HPDE6-E6E7 (cell line): ENCODE data around the gene LMNTD2.
"Not testable (repeated sequence)": the region's sequence is repeated elsewhere in the genome, so short reads cannot be mapped to it uniquely, and the experiment has no call there.

Source experiments
- DNase-seq: peaks from one replicate; pipeline ENCODE4 v3.0.0; 2011; ENCODE audit warnings: missing footprints; ENCODE audit errors: extremely low spot score

Gene LMNTD2

DNA sequence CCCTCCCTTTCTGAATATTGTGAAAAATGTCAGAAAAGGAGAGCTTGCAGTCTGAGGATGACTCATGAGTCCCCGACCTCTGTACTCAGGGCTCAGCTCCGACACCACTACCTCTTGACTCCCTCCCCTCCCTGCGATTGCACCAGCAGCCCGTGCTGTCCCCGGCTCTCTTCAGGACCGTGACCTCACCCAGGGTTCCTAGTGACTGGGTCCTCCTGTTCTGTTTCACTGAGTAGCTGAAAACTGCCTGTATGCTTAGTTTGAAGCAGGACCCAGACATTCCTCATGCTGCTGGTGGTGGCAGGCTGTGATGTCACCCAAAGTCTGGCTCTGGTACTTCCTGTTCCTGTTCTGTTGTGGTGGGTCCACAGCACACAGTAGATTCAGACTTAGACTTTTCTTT is 27.4 kb upstream of the LMNTD2 start:
- no peak for DNase-seq

DNA sequence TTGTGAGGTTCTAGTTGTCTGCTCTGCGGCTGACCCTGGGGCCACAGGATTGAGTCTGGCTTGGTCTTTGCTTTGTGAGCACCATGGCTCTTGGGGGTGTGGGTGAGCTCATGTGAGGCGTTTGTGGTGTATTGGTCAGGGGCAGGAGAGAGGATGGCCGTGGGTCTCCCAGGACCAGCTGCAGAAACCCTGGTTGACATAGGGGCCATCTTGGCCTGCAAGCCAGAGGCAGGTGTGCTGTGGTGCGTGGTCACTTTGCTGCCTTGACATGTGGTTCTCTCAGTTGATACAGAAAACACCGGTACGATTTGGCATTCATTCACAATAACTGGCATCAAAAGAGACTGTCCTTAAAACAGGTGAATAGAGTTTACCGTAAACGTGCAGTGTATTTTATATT is 27.0 kb upstream of the LMNTD2 start:
- no peak for DNase-seq

DNA sequence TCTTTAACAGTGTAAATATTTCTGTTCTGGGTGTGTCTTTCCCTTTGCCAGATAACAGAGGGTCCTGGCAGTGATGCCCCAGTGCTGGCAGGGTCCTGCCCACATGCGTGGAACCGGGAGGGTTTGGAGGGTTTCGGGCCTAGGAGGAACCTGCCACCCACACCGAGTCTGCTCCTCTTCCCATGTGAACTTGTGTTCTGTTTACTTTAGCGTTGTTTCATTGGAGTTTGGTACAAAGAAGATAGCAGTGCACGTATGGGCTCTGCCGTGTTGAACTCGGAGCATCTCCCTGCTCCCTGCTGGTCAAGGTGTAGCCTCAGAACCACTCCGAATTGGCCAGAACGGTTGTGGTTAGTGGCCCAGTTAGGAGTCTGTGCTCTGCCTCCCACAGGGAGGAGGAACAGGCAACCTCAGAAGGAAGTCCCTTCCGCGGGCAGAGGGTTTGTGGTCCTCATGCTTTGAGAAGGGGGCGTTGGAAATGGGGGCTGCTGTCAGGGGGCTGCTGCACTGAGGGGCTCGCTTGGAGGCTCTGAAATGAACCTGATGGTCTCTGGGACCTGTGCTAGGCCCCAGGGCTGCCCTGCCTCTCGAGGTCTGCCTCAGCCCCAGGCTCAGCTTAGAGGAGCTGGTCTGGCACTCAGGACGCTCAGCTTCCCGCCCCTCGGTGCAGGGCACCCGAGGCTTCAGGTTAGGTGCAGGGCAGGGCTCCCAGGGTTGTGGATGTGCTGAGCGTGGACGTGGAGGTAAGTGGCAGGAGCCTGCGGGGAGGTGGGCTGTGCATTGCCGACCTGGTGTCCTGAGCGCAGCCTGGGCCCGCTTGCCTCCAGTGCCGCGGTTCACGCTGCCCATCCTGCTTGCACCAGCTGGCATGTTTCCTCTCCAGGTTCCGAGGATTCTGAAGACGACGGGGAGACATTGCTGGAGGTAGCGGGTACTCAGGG is 26.1 kb upstream of the LMNTD2 start:
- DNase-seq, result no peak

DNA sequence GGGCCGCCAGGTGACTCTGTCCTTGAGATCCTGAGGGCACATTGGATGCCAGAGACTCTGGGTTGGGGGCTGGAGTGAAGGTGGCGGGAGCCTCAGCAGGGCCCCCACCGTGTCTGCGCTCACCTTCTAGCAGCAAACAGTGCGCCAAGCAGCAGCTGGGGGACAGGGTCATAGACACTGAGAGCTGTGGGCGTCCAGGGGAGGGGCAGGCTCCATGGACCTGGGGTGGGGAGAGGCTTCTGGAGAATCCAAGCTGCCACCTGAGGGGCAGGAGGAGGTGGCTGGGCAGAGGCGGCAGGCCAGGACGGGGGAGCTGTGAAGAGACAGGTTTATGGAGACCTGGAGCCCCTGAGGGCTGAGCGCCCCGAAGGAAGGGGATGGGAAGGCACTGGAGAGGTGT is 23.7 kb upstream of the LMNTD2 start:
- DNase-seq, result no peak

DNA sequence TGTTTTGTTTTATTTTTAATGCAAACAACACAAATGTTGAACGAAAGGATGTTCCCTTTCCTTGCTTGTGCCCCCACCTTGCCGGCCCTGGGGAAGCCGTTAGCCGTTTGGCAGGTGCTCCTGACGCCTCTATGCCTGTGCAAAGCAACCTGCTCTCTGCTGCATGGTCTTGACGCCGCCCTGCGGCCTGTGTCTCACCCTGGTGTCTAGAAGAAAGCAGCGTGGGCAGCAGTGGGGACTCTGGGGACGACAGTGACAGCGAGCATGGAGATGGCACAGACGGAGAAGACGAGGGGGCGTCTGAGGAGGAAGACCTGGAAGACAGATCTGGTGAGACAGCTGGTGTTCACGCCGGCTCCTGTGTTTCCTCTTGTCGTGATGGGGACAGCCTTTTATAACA is 21.2 kb upstream of the LMNTD2 start:
- DNase-seq, result no peak

DNA sequence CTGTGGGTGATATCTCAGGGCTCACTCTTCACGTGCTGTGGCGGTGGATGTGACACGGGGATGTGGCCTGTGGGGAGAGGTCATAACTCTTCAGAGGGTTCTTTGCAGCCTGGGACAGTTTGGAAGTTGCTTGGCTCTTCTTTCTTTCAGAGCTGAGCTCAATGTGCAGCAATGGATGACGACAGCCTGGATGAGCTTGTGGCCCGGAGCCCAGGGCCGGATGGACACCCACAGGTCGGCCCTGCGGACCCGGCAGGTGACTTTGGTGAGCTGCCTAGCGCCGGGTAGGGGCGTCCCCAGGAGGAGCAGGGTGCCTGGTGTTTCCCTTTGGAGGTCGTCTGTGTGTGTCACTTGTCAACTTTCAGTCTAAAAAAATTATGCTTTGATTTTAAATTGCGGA is 20.8 kb upstream of the LMNTD2 start:
- DNase-seq, result no peak

DNA sequence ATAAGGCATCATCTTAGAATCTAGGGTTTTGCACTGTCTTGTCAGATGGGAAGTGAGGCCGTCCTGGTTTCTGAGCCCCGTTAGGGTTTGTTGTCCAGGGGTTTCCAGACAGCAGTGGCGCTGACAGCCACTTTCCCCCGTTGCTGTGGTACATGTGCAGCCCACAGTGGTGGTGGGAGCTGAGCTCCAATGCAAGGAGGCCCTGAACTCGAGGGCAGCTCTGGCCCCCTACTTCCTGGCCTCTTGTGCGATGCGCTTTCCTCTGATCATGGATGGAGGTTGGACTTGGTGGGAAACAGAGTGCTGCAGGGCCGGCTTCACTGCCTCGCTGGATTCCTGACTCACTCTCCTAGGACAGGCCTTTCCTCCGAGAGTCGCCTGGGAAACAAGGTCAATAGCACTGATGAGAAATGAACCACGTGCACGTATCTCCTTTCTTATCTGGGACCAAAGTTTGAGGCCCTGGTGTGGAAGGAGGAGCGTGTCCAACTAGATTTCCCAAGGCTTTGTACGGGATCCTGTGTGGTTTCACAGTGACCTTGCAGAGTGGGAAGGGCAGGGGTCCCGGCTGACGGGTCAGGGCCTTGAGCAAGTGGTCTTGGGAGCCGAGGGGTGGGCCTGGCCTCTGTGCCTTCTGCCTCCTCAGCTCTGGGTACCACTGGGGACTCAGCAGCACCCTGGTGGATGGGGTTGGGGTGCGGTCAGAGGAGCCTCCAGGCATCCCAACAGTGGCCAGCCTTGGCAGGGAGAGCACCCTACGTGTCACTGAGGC is 19.5 kb upstream of the LMNTD2 start:
- DNase-seq, result no peak

DNA sequence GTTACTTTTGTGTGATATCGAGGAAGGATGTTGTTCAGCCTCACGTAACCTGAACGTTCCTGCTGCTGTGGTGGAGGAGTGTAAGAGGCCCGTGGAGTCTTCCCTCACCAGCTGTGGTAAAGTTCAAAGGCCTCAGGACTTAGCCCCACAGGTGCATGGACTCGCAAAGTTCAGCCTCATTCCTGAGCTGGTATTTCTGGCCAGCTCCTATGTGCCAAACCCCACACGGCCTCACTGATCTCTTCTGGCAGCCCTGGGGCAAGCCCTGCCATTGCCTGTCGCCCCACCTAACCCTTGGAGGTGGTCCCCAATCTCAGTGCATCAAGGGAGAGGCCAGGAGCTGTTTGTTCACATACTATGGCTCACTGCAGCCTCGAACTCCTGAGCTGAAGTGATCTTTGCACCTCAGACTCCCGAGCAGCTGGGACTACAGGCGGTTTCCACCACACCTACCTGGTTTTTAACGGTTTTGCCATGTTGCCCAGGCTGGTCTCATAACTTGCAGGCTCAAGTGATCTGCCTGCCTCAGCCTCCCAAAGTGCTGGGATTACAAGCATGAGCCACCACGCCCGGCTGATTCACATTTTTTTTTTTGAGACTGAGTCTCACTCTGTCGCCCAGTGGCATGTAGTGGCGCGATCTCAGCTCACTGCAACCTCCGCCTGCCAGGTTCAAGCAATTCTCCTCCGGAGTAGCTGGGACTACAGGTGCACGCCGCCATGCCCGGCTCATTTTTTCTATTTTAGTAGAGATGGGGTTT is 17.9 kb upstream of the LMNTD2 start:
- no peak for DNase-seq

DNA sequence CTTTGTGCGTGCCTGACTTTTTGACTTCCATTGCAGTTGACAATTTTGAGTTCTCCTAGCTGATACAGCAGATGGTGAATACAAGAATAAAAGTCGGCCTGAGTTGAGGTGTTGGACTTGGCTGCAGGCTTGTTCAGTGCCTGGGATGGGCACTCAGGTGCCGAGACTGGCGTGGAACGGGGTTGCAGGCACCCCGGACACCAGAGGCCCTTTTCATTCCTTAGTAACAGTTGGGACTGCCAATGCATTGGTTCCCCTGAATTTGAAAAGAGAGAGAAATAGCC is 17.0 kb upstream of the LMNTD2 start:
- DNase-seq, result no peak

DNA sequence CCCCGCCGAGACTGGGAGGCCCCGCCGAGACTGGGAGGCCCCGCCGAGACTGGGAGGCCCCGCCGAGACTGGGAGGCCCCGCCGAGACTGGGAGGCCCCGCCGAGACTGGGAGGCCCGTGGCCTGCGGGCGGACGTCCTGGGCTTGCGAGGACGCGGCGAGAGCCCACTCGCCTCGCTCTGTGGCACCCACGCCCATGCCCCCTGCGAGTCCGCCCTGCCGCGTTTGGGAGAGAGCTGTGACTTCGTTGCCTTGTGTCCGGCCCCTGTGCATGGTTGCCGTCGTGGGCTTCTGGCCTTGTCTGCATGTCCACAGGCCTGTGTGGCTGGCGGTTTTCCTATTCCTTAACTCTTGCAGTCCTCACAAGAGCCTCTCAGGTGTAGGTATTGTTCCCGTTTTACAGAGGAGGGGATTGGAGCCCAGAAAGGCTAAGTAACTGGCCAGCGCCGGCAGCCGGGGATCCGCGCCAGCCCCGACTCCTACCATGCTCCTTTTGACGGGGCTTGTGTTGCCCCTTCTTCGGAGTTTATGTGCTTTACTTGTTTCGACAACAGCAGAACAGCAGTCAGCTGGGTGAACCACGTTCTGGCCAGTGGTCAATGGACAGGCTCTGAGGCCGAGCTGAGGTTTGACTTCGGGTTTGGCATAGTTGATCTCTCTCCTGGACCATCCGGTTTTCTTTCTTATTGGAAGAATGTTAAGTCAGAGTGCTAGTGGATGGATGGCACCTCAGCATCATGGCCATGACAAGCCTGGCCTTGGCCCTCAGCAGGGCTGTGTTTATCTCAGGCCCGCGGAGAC is 16.5 kb upstream of the LMNTD2 start:
- no peak for DNase-seq

DNA sequence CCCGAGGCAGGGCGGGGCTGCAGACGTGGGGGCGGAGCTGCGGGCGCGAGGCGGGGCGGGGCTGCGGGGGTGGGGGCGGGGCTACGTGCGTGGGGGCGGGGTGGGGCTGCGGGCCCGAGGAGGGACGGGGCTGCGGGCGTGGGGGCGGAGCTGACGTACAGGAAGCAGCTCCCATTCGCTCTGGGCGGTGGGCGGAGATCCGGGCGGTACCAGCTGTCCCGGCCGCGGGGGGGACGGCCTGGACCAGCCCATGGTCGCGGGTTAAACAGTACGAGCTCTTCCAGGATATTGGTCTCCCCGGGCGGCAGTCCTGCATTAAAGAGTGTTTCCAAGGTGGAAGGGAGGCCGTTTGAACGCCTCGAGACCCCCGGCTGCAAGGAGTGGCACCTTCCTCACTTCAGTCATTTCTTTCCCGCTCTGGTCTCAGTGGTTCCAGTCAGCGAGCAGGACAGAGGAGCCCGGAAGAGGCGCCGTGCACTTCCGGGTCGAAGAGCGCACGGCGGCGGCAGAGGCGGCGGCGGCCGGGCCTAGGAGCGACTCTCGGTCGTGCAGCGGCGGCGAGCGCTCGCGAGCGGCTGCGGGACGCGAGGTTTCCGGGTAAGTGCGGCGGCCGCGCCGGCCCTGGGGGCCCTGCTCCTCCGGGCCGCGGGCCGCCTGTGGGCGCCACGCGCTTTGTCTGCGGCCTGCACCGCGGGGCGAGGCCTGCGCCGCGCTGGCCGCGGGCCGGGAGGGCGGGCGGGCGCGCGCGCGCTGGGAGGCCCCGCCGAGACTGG is 15.6 kb upstream of the LMNTD2 start, which contains the start of gene PHRF1:
TSS of gene PHRF1 (plus strand) at position 475 of the 773 bp plus-strand sequence. CDS start 5,043 bp downstream, outside the sequence.
- DNase-seq, result peak; percentile 95

DNA sequence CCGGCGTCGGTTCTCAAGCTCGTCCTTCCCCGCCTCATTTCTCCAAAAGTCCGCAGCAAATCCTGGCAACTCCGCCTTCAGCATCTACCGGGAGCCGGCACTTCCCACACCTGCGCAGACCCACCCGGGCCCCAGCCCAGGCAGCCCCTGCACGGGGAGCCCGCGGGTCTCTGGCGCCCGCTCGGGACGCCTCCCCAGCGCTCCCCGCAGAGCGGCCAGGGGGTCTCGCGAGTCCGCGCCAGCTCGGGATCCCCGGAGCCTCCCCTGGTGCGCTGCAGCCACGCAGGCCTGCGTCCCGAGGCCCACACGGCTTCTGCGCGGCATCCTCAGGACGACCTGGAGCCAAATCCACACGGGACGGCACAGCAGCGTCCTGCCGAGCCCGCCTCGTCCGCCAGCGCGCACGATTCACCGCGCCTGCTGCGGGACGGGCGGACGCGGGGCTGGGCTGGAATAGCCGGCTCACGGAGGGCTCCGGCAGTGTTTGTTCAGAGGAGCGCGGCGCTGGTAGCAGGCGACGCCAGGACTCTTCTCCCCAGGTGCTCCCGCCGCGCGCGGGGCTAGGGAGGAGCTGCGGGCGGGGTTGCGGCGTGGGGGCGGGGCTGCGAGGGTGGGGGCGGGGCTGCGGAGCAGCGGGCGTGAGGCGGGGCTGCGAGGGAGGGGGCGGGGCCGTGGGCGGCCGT is 14.9 kb upstream of the LMNTD2 start:
- peak; percentile 63 for DNase-seq

DNA sequence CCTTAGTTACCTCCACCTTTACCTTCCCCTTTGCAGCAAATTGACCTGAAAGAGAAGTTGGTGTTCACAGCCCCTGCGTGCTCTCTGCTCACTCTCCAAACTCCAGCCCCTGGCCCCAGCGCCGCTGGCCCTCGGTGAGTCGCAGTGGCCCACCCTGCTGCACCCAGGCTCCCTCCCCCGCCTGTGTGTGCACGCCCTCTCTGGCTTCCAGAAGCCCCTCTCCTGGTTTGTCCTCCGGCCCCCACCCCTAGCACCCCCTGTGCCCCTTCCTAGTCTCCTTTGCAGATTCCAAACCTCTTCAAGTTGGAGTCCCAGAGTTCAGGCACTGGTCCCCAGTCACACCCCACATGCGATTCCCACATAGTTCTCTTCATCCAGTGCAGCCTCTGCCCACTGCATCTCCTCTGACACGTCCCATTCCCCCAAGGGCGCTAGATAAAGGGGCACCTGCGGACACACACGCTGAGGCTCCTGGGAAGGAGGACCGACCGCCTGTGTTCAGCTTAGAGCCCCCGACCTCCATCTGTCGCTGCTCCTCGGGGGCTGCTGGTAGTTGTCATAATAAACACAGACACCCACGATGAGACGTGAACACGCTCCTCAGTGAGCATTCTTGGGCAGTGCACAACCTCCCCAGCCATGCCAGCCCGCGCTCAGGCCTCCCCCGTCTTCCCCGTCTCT is 14.2 kb upstream of the LMNTD2 start:
- no peak for DNase-seq

DNA sequence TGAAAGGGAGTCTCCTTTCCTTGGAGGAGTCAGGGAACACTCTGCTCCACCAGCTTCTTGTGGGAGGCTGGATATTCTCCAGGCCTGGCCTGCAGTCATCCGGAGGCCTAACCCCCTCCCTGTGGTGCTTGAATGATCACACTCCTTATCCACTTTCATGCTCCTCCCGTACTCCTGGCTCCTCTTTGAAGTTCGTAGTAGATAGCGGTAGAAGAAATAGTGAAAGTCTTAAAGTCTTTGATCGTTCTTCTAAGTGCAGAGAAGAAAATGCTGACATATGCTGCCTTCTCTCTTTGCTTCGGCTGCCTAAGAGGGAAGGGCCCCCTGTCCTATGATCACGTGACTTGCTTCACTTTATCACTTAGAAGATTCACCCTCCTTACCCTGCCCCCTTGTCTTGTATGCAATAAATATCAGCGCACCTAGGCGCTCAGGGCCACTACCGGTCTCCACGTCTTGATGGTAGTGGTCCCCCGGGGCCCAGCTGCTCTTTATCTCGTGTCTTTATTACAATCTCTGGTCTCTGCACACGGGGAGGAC is 13.6 kb upstream of the LMNTD2 start:
- DNase-seq, result not testable (repeated sequence)

DNA sequence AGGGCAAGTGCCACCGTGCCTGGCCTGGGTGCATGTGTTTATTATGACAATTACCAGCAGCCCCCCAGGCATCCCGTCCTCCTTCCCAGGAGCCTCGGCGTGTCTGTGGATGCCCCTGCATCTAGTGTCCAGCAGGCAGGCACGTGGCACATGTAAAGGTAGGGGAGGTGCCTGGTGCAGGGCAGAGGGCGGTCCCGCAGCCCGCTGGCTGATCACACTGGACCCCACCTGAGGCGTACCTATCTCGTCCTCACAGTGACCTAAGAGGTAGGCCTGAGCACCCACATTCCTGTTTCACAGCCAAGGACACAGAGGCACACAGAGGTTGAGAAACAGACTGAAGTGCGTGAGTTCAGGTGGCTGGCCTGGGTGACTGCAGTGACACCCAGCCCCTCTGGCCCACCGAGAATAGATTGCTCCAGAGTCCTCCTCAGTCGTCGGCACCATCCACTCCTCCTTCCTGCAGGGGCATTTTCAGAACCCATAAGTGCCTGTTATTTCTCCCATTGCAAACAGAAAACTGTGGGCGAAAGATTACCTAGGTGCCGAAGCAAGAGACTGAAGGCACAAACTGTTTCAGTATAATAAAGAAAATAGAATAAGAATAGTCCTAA is 12.7 kb upstream of the LMNTD2 start:
- DNase-seq, result no peak

DNA sequence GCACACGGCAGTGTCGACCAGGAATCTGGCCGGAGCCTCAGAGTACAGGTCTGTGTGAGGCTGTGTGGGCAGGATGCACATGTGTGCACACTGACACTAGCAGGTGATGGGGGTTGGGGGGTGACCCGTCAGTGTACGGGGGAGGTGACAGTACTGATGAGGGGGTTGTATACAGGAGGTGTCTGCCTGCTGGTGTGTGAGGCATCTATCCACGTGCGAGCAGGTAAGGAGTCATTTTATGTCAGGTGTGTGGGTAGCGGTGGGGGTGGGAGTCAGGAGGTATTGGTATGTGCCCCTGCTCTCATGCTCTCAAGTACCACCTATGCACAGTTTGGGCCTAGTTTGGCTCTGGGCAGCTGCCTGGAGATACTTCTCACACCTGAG is 11.3 kb upstream of the LMNTD2 start:
- DNase-seq, result no peak

DNA sequence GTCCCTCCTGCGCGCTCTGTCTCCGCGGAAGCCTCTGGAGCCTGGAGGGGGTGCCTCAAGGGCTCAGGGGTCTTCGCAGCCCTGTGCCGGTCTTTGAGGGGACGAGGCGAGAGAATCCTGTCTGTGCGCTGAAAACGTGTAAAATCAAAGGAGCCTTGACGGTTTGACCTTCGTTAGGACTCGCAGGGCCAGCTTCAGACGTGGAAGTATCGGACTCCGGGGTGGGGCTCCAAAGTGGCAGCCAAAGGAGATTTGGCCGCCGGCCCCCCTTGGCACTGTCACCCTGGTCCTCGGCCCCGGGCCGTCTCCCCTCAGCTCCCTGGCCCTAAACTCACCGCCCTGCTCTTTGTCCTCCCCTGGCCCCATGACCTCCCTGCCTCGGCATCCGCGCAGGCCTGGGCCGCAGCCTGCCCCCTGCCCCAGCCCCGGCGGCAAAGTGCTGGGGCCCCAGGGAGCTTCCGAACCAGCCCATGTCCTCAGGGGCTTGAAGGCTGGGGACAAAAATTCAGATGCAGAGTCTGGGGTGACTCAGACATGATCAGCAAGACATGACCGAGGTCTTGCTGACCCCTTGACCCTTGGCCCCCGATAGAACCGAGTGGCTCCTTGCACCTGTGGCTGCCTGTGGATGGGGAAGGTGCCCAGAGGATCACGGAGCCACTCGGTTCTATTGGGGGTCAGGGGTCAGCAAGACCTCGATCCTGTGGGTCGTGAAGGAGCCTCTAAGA is 8.8 kb upstream of the LMNTD2 start:
- DNase-seq, result no peak
